HG03575 (cell line): Measurements from ENCODE around the gene ADI1.

Experiments used
- ATAC-seq: cut with Tn5 transposase; IDR thresholded peaks from one replicate; pipeline ENCODE4 v1.9.1; 2021; ENCODE audit not compliant: unreplicated experiment, insufficient number of reproducible peaks, low FRiP score; ENCODE audit errors: extremely low read depth

ADI1 gene, protein sequence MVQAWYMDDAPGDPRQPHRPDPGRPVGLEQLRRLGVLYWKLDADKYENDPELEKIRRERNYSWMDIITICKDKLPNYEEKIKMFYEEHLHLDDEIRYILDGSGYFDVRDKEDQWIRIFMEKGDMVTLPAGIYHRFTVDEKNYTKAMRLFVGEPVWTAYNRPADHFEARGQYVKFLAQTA

DNA sequence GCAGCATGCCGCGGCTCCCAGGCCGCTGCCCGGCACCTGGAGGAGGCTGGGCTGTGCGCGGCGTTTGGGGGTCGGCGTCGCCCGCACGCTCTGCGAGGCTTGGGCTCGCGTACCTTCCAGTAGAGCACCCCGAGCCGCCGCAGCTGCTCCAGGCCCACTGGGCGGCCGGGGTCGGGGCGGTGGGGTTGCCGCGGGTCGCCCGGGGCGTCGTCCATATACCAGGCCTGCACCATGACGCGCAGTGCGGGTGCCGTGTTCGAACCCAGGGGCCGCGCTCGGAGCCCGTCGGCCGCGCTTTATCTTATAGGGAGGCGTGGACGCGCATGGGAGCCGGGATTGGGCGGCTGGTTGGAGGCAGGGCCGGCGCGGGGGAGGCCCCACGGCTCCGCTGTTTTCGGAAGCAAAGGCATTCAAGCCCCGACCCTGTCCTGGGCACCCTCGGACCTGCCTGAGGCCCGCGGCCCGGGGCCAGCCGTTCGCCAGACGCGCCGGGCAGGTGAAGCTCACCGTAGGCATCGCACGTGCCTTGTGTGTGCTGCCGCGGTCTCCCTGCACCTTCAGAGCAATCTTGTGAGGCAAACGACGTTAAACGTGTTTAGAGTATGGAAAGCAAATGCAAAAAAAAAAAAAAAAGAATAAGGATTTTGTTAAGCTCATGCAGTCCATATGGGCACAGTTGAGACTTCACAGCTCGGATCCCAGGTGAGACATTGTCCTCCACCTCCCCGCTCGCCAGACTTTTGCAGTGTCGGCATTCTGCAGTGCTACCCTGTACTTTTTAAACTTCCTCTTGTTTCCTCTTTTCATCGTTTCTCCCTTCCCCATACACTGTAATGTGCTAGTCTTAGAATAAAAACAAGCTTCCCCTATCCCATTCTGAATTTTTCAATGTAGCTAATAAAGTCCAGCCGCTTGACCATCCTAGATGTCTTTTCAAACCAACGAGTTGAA is at the start of gene ADI1:
ADI1 (minus strand) TSS at position 277 of the 951 bp plus-strand sequence; CDS start at position 233, 44 bp downstream.
- ATAC-seq: peak; percentile 29

- ATAC-seq: no peak
Observed at GRCh38 chr2:3566806-3567205, 47.5 kb upstream of the ADI1 start.

DNA sequence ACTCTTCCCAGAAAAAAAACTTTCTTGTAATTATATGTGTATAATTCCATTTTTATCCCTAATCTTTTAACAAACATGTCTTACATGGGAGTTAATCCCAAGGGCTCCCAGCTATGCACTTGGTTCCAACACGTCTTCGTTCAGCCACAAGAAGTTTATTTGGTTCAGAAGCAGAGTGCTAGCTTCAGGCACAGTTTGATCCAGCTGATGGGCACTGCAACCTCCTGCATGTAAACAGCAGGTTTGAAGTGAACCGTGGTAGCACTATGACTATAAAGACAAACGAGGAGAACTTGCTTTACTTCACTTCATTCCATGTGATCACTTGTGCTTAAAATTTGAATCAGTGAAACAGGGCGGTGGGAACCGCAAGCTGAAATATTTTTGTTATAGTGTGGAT is 45.8 kb upstream of the ADI1 start:
- no peak for ATAC-seq

GRCh38 chr2:3563521-3563976 is 44.2 kb upstream of the ADI1 start:
- no peak for ATAC-seq

- ATAC-seq: peak; percentile 92
Observed at GRCh38 chr2:3558205-3559014, 39.1 kb upstream of the ADI1 start, which contains the start of gene RNASEH1. TSS of gene RNASEH1 (minus strand) at chr2:3558333. CDS start at chr2:3558260, 73 bp downstream.

DNA sequence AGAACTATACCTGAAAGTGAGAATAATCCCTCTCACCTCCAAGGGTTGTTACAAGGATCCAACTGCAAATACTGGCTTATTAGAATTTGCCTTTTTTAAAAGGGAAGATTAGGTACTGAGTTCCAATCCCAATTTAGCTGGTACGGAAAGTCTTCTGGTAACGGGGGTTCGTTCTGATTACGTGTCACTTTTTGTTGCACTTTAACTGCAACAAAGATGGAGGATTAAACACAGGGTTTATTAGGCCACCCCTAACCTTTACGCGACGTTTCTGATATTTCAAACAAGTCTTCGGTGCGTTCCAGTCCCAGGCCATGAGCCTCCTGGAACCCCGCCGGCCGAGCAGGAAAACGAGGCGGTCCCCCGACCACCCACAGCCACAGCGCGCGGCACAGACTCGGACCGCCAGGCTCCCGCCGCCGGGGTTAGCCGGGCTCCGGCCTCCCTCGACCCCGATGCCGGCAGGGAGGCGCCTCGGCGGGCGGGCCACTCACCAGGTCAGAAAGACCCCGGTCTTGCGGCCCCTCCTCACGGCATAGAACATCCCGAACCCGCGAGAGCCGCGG is 38.4 kb upstream of the ADI1 start:
- peak; percentile 5 for ATAC-seq

DNA sequence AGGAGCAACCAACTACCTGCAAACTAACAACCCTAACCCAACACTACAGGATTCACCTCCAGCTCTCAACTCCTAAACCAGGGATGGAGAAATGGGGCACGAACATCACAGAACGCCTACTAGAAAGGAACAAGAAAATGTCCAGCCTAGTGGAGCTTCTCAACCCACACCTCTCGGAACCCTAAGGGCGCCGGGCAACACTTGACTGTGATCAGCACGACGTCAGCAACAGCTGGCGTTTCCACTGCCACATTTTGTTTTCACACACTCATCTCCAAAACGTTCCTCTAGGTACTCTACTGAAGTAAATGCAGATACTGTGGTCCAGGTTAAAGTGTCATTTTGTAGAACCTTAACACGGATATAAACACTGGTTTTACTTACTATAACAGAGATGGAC is 34.6 kb upstream of the ADI1 start:
- ATAC-seq: no peak

GRCh38 chr2:3547915-3548314 is 28.6 kb upstream of the ADI1 start:
- no peak for ATAC-seq

GRCh38 chr2:3545788-3546478 is 26.6 kb upstream of the ADI1 start:
- no peak for ATAC-seq

GRCh38 chr2:3543023-3543683 is 23.8 kb upstream of the ADI1 start:
- ATAC-seq: no peak

- no peak for ATAC-seq
Observed at GRCh38 chr2:3542107-3542506, 22.8 kb upstream of the ADI1 start.

GRCh38 chr2:3539836-3540235 is 20.5 kb upstream of the ADI1 start:
- ATAC-seq: no peak

DNA sequence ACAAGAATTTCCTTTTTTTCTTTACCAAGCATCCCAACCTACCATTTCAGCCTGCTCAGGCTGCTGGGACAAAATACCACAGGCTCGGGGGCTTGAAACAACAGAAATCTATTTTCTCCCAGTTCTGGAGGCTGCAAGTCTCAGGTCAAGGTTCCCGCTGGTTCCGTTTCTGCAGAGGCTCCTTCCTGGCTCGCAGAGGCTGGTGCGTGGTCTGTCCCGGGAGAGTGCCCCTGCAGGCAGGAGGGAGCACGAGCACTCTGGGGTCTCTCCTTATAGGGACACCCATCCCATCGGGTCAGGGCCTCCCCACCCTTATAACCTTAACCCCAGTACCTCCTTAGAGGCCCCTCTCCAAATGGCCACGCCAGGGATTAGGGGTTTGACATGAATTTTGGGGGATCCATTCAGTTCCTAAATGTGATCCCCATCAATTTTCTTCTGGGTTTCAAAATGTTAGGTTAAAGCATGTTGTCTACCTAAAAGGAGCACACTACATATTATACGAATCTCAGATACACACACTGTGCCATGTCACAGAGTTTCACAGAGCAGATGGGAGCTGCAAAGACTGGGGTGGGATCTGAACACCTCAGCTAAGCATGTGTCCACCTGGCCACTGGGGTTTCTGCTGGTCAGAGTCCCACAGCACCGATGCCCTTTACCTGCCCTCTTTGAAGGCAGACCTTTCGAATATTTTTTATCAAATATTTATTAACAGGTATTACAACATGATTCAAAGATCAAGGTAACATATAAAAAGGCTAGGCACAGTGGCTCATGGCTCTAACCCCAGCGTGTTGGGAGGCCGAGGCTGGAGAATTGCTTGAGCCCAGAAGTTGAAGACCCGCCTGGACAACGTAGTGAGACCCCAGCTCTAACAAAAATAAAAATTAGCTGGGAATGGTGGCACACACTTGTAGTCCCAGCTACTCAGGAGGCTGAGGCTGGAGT is 17.6 kb upstream of the ADI1 start:
- ATAC-seq: no peak

DNA sequence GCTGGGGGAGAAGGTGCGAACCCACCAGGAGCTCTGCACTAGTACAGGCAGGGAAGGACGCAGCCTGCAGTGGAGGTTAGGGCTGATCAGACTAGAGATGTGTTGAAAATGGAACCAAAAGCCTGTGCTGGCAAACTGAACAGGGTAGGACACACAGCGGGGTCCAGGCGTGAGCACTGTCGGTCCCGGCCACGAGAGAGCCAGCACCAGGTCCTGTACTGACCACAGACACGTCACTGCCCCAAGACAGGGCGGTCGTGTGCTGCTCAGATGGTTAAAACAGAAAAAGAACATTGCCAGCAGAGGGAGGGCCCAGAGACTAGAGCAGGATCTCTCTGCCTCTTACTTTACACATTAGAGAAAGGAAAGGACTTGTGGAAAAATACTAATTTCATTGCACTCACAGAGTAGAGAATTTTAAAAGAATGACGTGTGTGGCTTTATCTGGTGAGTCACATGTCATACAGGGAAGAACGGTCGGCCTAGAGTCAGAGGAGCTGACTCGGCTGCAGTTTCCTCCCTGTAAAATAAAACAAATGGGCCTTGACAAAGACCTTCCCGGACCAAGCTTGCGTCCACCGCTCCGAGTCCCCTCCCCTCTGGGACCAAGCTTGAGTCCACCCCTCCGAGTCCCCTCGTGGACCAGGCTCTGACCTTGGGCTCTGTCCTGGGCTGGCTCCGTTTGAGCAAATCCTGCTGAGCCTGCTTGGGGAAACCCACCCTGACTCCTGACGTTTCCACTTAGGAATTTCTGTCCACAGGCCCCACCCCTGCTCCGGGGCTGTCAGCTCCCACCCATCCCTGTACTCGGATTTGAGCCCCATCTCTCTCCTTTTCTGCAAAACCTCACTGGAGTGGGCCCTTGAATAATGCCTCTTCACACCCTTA is 16.7 kb upstream of the ADI1 start:
- ATAC-seq: no peak

GRCh38 chr2:3535467-3535793 is 16.1 kb upstream of the ADI1 start:
- no peak for ATAC-seq

- ATAC-seq: no peak
Observed at GRCh38 chr2:3534251-3534814, 15.0 kb upstream of the ADI1 start.
